ENCODE data around the gene CELF3. TPM values are rescaled to one million over a fixed set of nuclear protein-coding genes. Genes with fewer than 3 reads are reported as not detected.

CELF3 gene
- total and polyA plus RNA-seq, 9 donors = 0.04 to 2.0 (median 0.74) TPM

GRCh38 chr1:151711044-151711800 lies 5.4 kb downstream of the CELF3 start:
- no peak overlapping the region for H3K27ac ChIP-seq (ENCODE audit: low read length)
- no peaks in the 10 kb centered on the region for H3K9me3 ChIP-seq (replicated peaks; ENCODE audit: control insufficient read depth, low read depth, low read length)
- peaks cover 29% of the 10 kb centered on the region for H3K27me3 ChIP-seq (ENCODE audit: control insufficient read depth, insufficient read depth, low read length)
- DNase-seq = no peak
- no peaks in the 10 kb centered on the region for H3K36me3 ChIP-seq (ENCODE audit: control insufficient read depth, insufficient read depth, low read length)
- H3K4me1 ChIP-seq (ENCODE audit: control insufficient read depth, insufficient read depth, low read length) = no peaks in the 10 kb centered on the region
- 78% methylated on average over 12 of the region's 21 CpGs for WGBS (ENCODE audit: insufficient coverage)
- H3K4me3 ChIP-seq (ENCODE audit: low read length) = no peak overlapping the region

- 17% methylated on average over 1 of the region's 15 CpGs for WGBS (ENCODE audit: insufficient coverage)
- peak; percentile 23 for DNase-seq
- H3K36me3 ChIP-seq (ENCODE audit: control insufficient read depth, insufficient read depth, low read length) = no peaks in the 10 kb centered on the region
- peaks cover 20% of the 10 kb centered on the region for H3K27me3 ChIP-seq (ENCODE audit: control insufficient read depth, insufficient read depth, low read length)
- peaks cover 3% of the 10 kb centered on the region for H3K4me1 ChIP-seq (ENCODE audit: control insufficient read depth, insufficient read depth, low read length)
- H3K27ac ChIP-seq (ENCODE audit: low read length) = no peak overlapping the region
- H3K9me3 ChIP-seq (replicated peaks; ENCODE audit: control insufficient read depth, low read depth, low read length) = no peaks in the 10 kb centered on the region
- no peak overlapping the region for H3K4me3 ChIP-seq (ENCODE audit: low read length)
Observed at GRCh38 chr1:151710187-151710840, 6.3 kb downstream of the CELF3 start.

GRCh38 chr1:151708891-151709290 lies 7.7 kb downstream of the CELF3 start:
- no peak overlapping the region for H3K27ac ChIP-seq (ENCODE audit: low read length)
- no peak overlapping the region for H3K4me3 ChIP-seq (ENCODE audit: low read length)
- H3K27me3 ChIP-seq (ENCODE audit: control insufficient read depth, insufficient read depth, low read length) = peaks cover 6% of the 10 kb centered on the region
- 76% methylated on average over 14 of the region's 15 CpGs for WGBS (ENCODE audit: insufficient coverage)
- no peak for DNase-seq
- peaks cover 3% of the 10 kb centered on the region for H3K4me1 ChIP-seq (ENCODE audit: control insufficient read depth, insufficient read depth, low read length)
- no peaks in the 10 kb centered on the region for H3K36me3 ChIP-seq (ENCODE audit: control insufficient read depth, insufficient read depth, low read length)
- no peaks in the 10 kb centered on the region for H3K9me3 ChIP-seq (replicated peaks; ENCODE audit: control insufficient read depth, low read depth, low read length)

- no peak for DNase-seq
- Histone ChIP-seq H3K4me1 (ENCODE audit: control insufficient read depth, insufficient read depth, low read length) (peaks cover 3% of the 10 kb centered on the region), H3K27ac (ENCODE audit: low read length) (no peak overlapping the region), H3K4me3 (ENCODE audit: low read length) (no peak overlapping the region), H3K9me3 (replicated peaks; ENCODE audit: control insufficient read depth, low read depth, low read length) (no peaks in the 10 kb centered on the region), H3K36me3 (ENCODE audit: control insufficient read depth, insufficient read depth, low read length) (no peaks in the 10 kb centered on the region), H3K27me3 (ENCODE audit: control insufficient read depth, insufficient read depth, low read length) (peaks cover 4% of the 10 kb centered on the region)
- 81% methylated on average over 13 of the region's 15 CpGs for WGBS (ENCODE audit: insufficient coverage)
Observed at GRCh38 chr1:151707541-151708065, 9.0 kb downstream of the CELF3 start.

- H3K27ac ChIP-seq (ENCODE audit: low read length) = no peak overlapping the region
- H3K9me3 ChIP-seq (replicated peaks; ENCODE audit: control insufficient read depth, low read depth, low read length) = no peaks in the 10 kb centered on the region
- WGBS (ENCODE audit: insufficient coverage) = 67% methylated on average over 20 of the region's 21 CpGs
- peaks cover 3% of the 10 kb centered on the region for H3K4me1 ChIP-seq (ENCODE audit: control insufficient read depth, insufficient read depth, low read length)
- no peak for DNase-seq
- peaks cover 4% of the 10 kb centered on the region for H3K36me3 ChIP-seq (ENCODE audit: control insufficient read depth, insufficient read depth, low read length)
- peaks cover 4% of the 10 kb centered on the region for H3K27me3 ChIP-seq (ENCODE audit: control insufficient read depth, insufficient read depth, low read length)
- H3K4me3 ChIP-seq (ENCODE audit: low read length) = no peak overlapping the region
Observed at GRCh38 chr1:151706464-151707415, 9.9 kb downstream of the CELF3 start.

GRCh38 chr1:151705753-151706463 lies 10.7 kb downstream of the CELF3 start:
- 51% methylated on average over 6 of the region's 11 CpGs for WGBS (ENCODE audit: insufficient coverage)
- peaks cover 4% of the 10 kb centered on the region for H3K27me3 ChIP-seq (ENCODE audit: control insufficient read depth, insufficient read depth, low read length)
- H3K4me3 ChIP-seq (ENCODE audit: low read length) = no peak overlapping the region
- no peak for DNase-seq
- peaks cover 3% of the 10 kb centered on the region for H3K4me1 ChIP-seq (ENCODE audit: control insufficient read depth, insufficient read depth, low read length)
- no peak overlapping the region for H3K27ac ChIP-seq (ENCODE audit: low read length)
- peaks cover 13% of the 10 kb centered on the region for H3K36me3 ChIP-seq (ENCODE audit: control insufficient read depth, insufficient read depth, low read length)
- H3K9me3 ChIP-seq (replicated peaks; ENCODE audit: control insufficient read depth, low read depth, low read length) = no peaks in the 10 kb centered on the region

- Histone ChIP-seq H3K27ac (ENCODE audit: low read length) (no peak overlapping the region), H3K9me3 (replicated peaks; ENCODE audit: control insufficient read depth, low read depth, low read length) (no peaks in the 10 kb centered on the region), H3K36me3 (ENCODE audit: control insufficient read depth, insufficient read depth, low read length) (peaks cover 15% of the 10 kb centered on the region), H3K27me3 (ENCODE audit: control insufficient read depth, insufficient read depth, low read length) (peaks cover 4% of the 10 kb centered on the region), H3K4me1 (ENCODE audit: control insufficient read depth, insufficient read depth, low read length) (peaks cover 3% of the 10 kb centered on the region), H3K4me3 (ENCODE audit: low read length) (no peak overlapping the region)
- no peak for DNase-seq
- WGBS (ENCODE audit: insufficient coverage) = 80% methylated on average over 5 of the region's 7 CpGs
Observed at GRCh38 chr1:151705146-151705545, 11.5 kb downstream of the CELF3 start.

- no peaks in the 10 kb centered on the region for H3K9me3 ChIP-seq (replicated peaks; ENCODE audit: control insufficient read depth, low read depth, low read length)
- H3K4me3 ChIP-seq (ENCODE audit: low read length) = no peak overlapping the region
- H3K27me3 ChIP-seq (ENCODE audit: control insufficient read depth, insufficient read depth, low read length) = peaks cover 4% of the 10 kb centered on the region
- H3K4me1 ChIP-seq (ENCODE audit: control insufficient read depth, insufficient read depth, low read length) = peaks cover 3% of the 10 kb centered on the region
- no peak for DNase-seq
- no CpG with 5 or more reads among the region's 4 CpGs for WGBS (ENCODE audit: insufficient coverage)
- H3K27ac ChIP-seq (ENCODE audit: low read length) = no peak overlapping the region
- H3K36me3 ChIP-seq (ENCODE audit: control insufficient read depth, insufficient read depth, low read length) = peaks cover 24% of the 10 kb centered on the region
Observed at GRCh38 chr1:151704246-151704645, 12.4 kb downstream of the CELF3 start.

GRCh38 chr1:151703813-151704212 lies 12.8 kb downstream of the CELF3 start:
- no peak for DNase-seq
- Histone ChIP-seq H3K27ac (ENCODE audit: low read length) (no peak overlapping the region), H3K27me3 (ENCODE audit: control insufficient read depth, insufficient read depth, low read length) (peaks cover under 1% of the 10 kb centered on the region), H3K9me3 (replicated peaks; ENCODE audit: control insufficient read depth, low read depth, low read length) (no peaks in the 10 kb centered on the region), H3K4me1 (ENCODE audit: control insufficient read depth, insufficient read depth, low read length) (peaks cover 3% of the 10 kb centered on the region), H3K4me3 (ENCODE audit: low read length) (no peak overlapping the region), H3K36me3 (ENCODE audit: control insufficient read depth, insufficient read depth, low read length) (peaks cover 27% of the 10 kb centered on the region)
- WGBS (ENCODE audit: insufficient coverage) = 37% methylated on average over 2 of the region's 17 CpGs

Data from muscle of leg (tissue), 11 donors.